SK-N-SH (cell line): Measurements from ENCODE around the gene SAMM50. TPM values are rescaled to one million over a fixed set of nuclear protein-coding genes. Genes with fewer than 3 reads are reported as not detected.
"Not testable (repeated sequence)": the region's sequence is repeated elsewhere in the genome, so short reads cannot be mapped to it uniquely, and the experiment has no call there.

Experiments used
- CTCF ChIA-PET: fragments of 300-600, 350-600 bp; formaldehyde crosslinking; extraction: SDS; loops from one replicate; lab custom pipeline; 2021; lab: Yijun Ruan, JAX
- POLR2A ChIA-PET: fragments of 350-600 bp; sonication (Branson Sonifier 250); formaldehyde crosslinking; extraction: SDS; loops from one replicate; lab custom pipeline; 2020; ENCODE audit warnings: antibody characterized with exemption, inconsistent platforms; lab: Yijun Ruan, JAX
- DNase-seq: peaks from one replicate; pipeline ENCODE4 v3.0.0; 2012
- H2AFZ ChIP-seq: fragments of 200-600 bp; sonication (generic); 2 replicates; pipeline ENCODE4 v1.8.1; 2016; ENCODE audit warnings: antibody characterized with exemption, mild to moderate bottlenecking, low read depth
- H3F3A ChIP-seq: fragments of 200-600 bp; sonication (generic); replicated peaks from 2 replicates; pipeline ENCODE3; 2016; ENCODE audit warnings: antibody characterized with exemption, mild to moderate bottlenecking; ENCODE audit not compliant: insufficient read depth
- H3K27ac ChIP-seq, 2 experiments: fragments of 200-500 bp in 1 of 2; fragments of 200-600 bp in 1 of 2; sonication (Bioruptor generic) in 1 of 2; sonication (generic), shearing (Covaris generic) in 1 of 2; 2 replicates each; pipeline versions ENCODE4 v1.5.1 to v1.6.1; 2014 to 2016; ENCODE audit warnings: low read depth in 2 of 2, inconsistent platforms in 1 of 2, low read length in 1 of 2, mild to moderate bottlenecking in 1 of 2, mixed read lengths in 1 of 2
- H3K27me3 ChIP-seq: fragments of 200-600 bp; sonication (generic), shearing (Covaris generic); 2 replicates; pipeline ENCODE4 v1.6.1; 2016; ENCODE audit warnings: mixed run types; ENCODE audit not compliant: insufficient read depth
- H3K36me3 ChIP-seq, 2 experiments: fragments of 200-500 bp in 1 of 2; fragments of 200-600 bp in 1 of 2; sonication (Bioruptor generic) in 1 of 2; sonication (generic) in 1 of 2; replicated peaks in 1 of 2; 2 replicates each; pipeline versions ENCODE3 to v1.5.1; 2014 to 2016; ENCODE audit warnings: low read length in 1 of 2, mild to moderate bottlenecking in 1 of 2; ENCODE audit not compliant: insufficient read depth in 2 of 2, control insufficient read depth in 1 of 2
- H3K4me1 ChIP-seq, 2 experiments: fragments of 200-500 bp in 1 of 2; fragments of 200-600 bp in 1 of 2; sonication (Bioruptor generic) in 1 of 2; sonication (generic), shearing (Covaris generic) in 1 of 2; 2 replicates each; pipeline versions ENCODE4 v1.5.1 to v1.6.1; 2014 to 2016; ENCODE audit warnings: low read depth in 1 of 2, low read length in 1 of 2, mixed run types in 1 of 2; ENCODE audit not compliant: insufficient read depth in 2 of 2, control insufficient read depth in 1 of 2
- H3K4me2 ChIP-seq: fragments of 200-600 bp; sonication (generic), shearing (Covaris generic); 2 replicates; pipeline ENCODE4 v1.6.1; 2017; ENCODE audit warnings: mixed run types
- H3K4me3 ChIP-seq, 2 experiments: fragments of 200-500 bp in 1 of 2; fragments of 200-600 bp in 1 of 2; sonication (Bioruptor generic) in 1 of 2; sonication (generic), shearing (Covaris generic) in 1 of 2; 2 replicates each; pipeline versions ENCODE4 v1.5.1 to v1.8.1; 2014 to 2016; ENCODE audit warnings: low read depth in 2 of 2, inconsistent platforms in 1 of 2, low read length in 1 of 2, mild to moderate bottlenecking in 1 of 2, mixed read lengths in 1 of 2, moderate library complexity in 1 of 2
- H3K79me2 ChIP-seq: fragments of 200-600 bp; sonication (generic); 2 replicates; pipeline ENCODE4 v1.8.1; 2017; ENCODE audit warnings: mild to moderate bottlenecking; ENCODE audit not compliant: insufficient read depth
- H3K9ac ChIP-seq: fragments of 200-600 bp; sonication (generic); 2 replicates; pipeline ENCODE4 v1.6.1; 2017; ENCODE audit warnings: mixed run types
- H3K9me2 ChIP-seq: fragments of 200-600 bp; sonication (generic); 2 replicates; pipeline ENCODE4 v1.6.1; 2017; ENCODE audit warnings: mixed run types
- H3K9me3 ChIP-seq: fragments of 200-600 bp; sonication (generic); 2 replicates; pipeline ENCODE4 v1.6.1; 2017; ENCODE audit warnings: mixed run types, mild to moderate bottlenecking, moderate library complexity
- H4K20me1 ChIP-seq: fragments of 200-600 bp; sonication (generic); 2 replicates; pipeline ENCODE4 v1.6.1; 2017; ENCODE audit warnings: mild to moderate bottlenecking, mixed run types; ENCODE audit not compliant: insufficient read depth
- ELF1 ChIP-seq: IDR thresholded peaks from 2 replicates; pipeline ENCODE4 v1.4.0; 2012
- GABPA ChIP-seq: IDR thresholded peaks from 2 replicates; pipeline ENCODE4 v1.4.0; 2012; ENCODE audit warnings: low read depth, mild to moderate bottlenecking
- GATA2 ChIP-seq: sonication (generic); formaldehyde crosslinking; IDR thresholded peaks from 2 replicates; pipeline ENCODE4 v1.5.0; 2020; ENCODE audit warnings: mild to moderate bottlenecking, missing genetic modification reagents
- JUND ChIP-seq: IDR thresholded peaks from 2 replicates; pipeline ENCODE4 v1.4.0; 2012
- MEF2A ChIP-seq: IDR thresholded peaks from 2 replicates; pipeline ENCODE4 v1.4.0; 2012; ENCODE audit warnings: low read depth, borderline replicate concordance
- NRF1 ChIP-seq: IDR thresholded peaks from 2 replicates; pipeline ENCODE4 v1.6.1; 2012; ENCODE audit warnings: low read depth, mild to moderate bottlenecking, low read length
- RAD21 ChIP-seq: IDR thresholded peaks from 2 replicates; pipeline ENCODE4 v1.6.1; 2012; ENCODE audit warnings: mild to moderate bottlenecking, low read length
- YY1 ChIP-seq: IDR thresholded peaks from 2 replicates; pipeline ENCODE4 v1.4.0; 2012; ENCODE audit warnings: low read depth, mild to moderate bottlenecking
- ZBTB33 ChIP-seq: IDR thresholded peaks from 2 replicates; pipeline ENCODE4 v1.4.0; 2012; ENCODE audit warnings: low read depth, borderline replicate concordance
- WGBS: methylation state at CpG from one replicate; pipeline ENCODE4 v1.1.6; 2017; ENCODE audit warnings: low lambda C conversion rate; 5-methylcytosine and 5-hydroxymethylcytosine counted together
- polyA plus RNA-seq, 3 experiments: library from polyadenylated mRNA; depleted of rRNA; stranded (reverse); fragments of >200 nt; gene quantifications; 2 replicates each; pipeline ENCODE4 v1.2.3, GENCODE V29; 2012
- TF ChIP-seq, protein P1 (sequence below): IDR thresholded peaks from 2 replicates; pipeline ENCODE4 v1.4.0; 2012; ENCODE audit warnings: low read depth, borderline replicate concordance
- TF ChIP-seq, protein P2 (sequence below): fragments of 150-350 bp; IDR thresholded peaks from 2 replicates; pipeline ENCODE4 v1.6.1; 2017; ENCODE audit warnings: antibody characterized with exemption, low read length, low read depth, borderline replicate concordance
- TF ChIP-seq, protein P3 (sequence below): IDR thresholded peaks from 2 replicates; pipeline ENCODE4 v1.4.0; 2012; ENCODE audit warnings: low read depth

SAMM50 gene
- polyA plus RNA-seq, 1 of the 3 experiments (the other 2 are of a cell fraction), result 49.6 TPM

- no peak overlapping the region for H3K27ac ChIP-seq
- no peak overlapping the region for H2AFZ ChIP-seq
- no peaks in the 10 kb centered on the region for H4K20me1 ChIP-seq
- H3K79me2 ChIP-seq, result no peaks in the 10 kb centered on the region
- CTCF ChIA-PET, result interaction anchor here (1.2 to 4.4 kb wide), 2 partner anchors 21 to 611 kb away, joined by 3 to 25 read pairs; no protein-coding TSS in a partner anchor
- H3K4me1 ChIP-seq, result no peaks in the 10 kb centered on the region; a peak in 1 of 4 replicates
- DNase-seq, result no peak
- no peaks in the 10 kb centered on the region for H3K9me2 ChIP-seq
- POLR2A ChIA-PET, result no interaction called here
- no peak overlapping the region for H3K4me3 ChIP-seq
- H3K36me3 ChIP-seq, result no peaks in the 10 kb centered on the region
- no peaks in the 10 kb centered on the region for H3K27me3 ChIP-seq
- H3K9ac ChIP-seq, result no peak overlapping the region
- TF ChIP-seq, protein P1, sequence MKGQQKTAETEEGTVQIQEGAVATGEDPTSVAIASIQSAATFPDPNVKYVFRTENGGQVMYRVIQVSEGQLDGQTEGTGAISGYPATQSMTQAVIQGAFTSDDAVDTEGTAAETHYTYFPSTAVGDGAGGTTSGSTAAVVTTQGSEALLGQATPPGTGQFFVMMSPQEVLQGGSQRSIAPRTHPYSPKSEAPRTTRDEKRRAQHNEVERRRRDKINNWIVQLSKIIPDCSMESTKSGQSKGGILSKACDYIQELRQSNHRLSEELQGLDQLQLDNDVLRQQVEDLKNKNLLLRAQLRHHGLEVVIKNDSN, result no peak
- no peak for TF ChIP-seq MEF2A
- TF ChIP-seq YY1, result no peak
- TF ChIP-seq, protein P2, sequence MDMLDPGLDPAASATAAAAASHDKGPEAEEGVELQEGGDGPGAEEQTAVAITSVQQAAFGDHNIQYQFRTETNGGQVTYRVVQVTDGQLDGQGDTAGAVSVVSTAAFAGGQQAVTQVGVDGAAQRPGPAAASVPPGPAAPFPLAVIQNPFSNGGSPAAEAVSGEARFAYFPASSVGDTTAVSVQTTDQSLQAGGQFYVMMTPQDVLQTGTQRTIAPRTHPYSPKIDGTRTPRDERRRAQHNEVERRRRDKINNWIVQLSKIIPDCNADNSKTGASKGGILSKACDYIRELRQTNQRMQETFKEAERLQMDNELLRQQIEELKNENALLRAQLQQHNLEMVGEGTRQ, result no peak
- no peak for TF ChIP-seq GATA2 (CRISPR knock-in tag)
- TF ChIP-seq ZBTB33, result no peak
- TF ChIP-seq, protein P3, sequence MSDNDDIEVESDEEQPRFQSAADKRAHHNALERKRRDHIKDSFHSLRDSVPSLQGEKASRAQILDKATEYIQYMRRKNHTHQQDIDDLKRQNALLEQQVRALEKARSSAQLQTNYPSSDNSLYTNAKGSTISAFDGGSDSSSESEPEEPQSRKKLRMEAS, result no peak
- no peak for TF ChIP-seq GABPA
- no peak for TF ChIP-seq RAD21
- TF ChIP-seq NRF1, result no peak
- no peak for TF ChIP-seq ELF1
- no peak for TF ChIP-seq JUND
- H3F3A ChIP-seq, result no peaks in the 10 kb centered on the region
- H3K9me3 ChIP-seq, result no peaks in the 10 kb centered on the region
- WGBS, result 90% methylated on average over 2 of the region's 2 CpGs
- H3K4me2 ChIP-seq, result no peak overlapping the region
Observed at GRCh38 chr22:44014241-44014640, 59.0 kb downstream of the SAMM50 start.

- H3K27ac ChIP-seq, H3K36me3 ChIP-seq, H3K79me2 ChIP-seq, H3K4me3 ChIP-seq, DNase-seq, H3K27me3 ChIP-seq, H2AFZ ChIP-seq, H3K9me2 ChIP-seq, POLR2A ChIA-PET, H3K9ac ChIP-seq, H3K4me2 ChIP-seq, H4K20me1 ChIP-seq, H3K9me3 ChIP-seq: not testable (repeated sequence)
- WGBS, result 84% methylated on average over 3 of the region's 3 CpGs
- Histone ChIP-seq H3F3A (peaks cover 13% of the 10 kb centered on the region), H3K4me1 (peaks cover 0 to 11% of the 10 kb centered on the region in 2 experiments; a peak in 2 of 4 replicates)
- CTCF ChIA-PET, result interaction anchor here (4.4 kb wide), 1 partner anchor 23 kb away, joined by 25 read pairs; no protein-coding TSS in a partner anchor
Observed at GRCh38 chr22:44016586-44016985, 61.3 kb downstream of the SAMM50 start.
